K562 (cell line): Measurements from ENCODE around the gene DNAAF3. TPM values are rescaled to one million over a fixed set of nuclear protein-coding genes. Genes with fewer than 3 reads are reported as not detected.

Experiments used
- BHLHE40 ChIP-seq: IDR thresholded peaks from 2 replicates; pipeline ENCODE4 v1.6.1; 2011; ENCODE audit warnings: low read length, improper control_type of control experiment
- CBFB ChIP-seq: sonication (generic); formaldehyde crosslinking; IDR thresholded peaks from 2 replicates; pipeline ENCODE4 v1.4.0; 2020; ENCODE audit warnings: mild to moderate bottlenecking, missing genetic modification reagents
- CHCHD3 ChIP-seq: fragments of 250-450 bp; sonication (Bioruptor Pico); IDR thresholded peaks from 2 replicates; pipeline ENCODE4 v2.1.2; 2022; ENCODE audit warnings: mild to moderate bottlenecking
- CTCF ChIP-seq, 3 experiments: IDR thresholded peaks in 2 of 3; conservative IDR thresholded peaks in 1 of 3; 2 replicates each; pipeline ENCODE4 v1.5.1; 2011 to 2012; ENCODE audit warnings: low read length in 3 of 3, mild to moderate bottlenecking in 3 of 3, control low read depth in 2 of 3, improper control_type of control experiment in 1 of 3, inconsistent platforms in 1 of 3, low read depth in 1 of 3, mixed read lengths in 1 of 3, moderate library complexity in 1 of 3; ENCODE audit not compliant: insufficient read depth in 2 of 3
- HNRNPUL1 ChIP-seq: fragments of 200-400 bp; formaldehyde crosslinking; IDR thresholded peaks from 2 replicates; pipeline ENCODE4 v1.6.1; 2017; ENCODE audit warnings: low read length
- KAT7 ChIP-seq: sonication (generic); formaldehyde crosslinking; IDR thresholded peaks from 2 replicates; pipeline ENCODE4 v1.8.0; 2022; ENCODE audit warnings: missing genetic modification reagents, mild to moderate bottlenecking, borderline replicate concordance
- MGA ChIP-seq: fragments of 450-650 bp; IDR thresholded peaks from 2 replicates; pipeline ENCODE4 v1.6.1; 2016; ENCODE audit warnings: mild to moderate bottlenecking, moderate library complexity
- polyA plus RNA-seq, 8 experiments: library from polyadenylated mRNA; depleted of rRNA in 4 of 8; stranded (reverse) in 5 of 8; unstranded in 3 of 8; fragments of >200 nt; fragmentation: Nextera tagmentation in 2 of 8; fragmentation: Illumina TruSeq in 1 of 8; extraction: Ambion mirVana in 2 of 8; extraction: Trizol in 1 of 8; gene quantifications; 2 replicates each; pipeline versions ENCODE4 v1.2.1 to v1.2.3, GENCODE V29; 2011 to 2014; ENCODE audit warnings: inconsistent platforms in 1 of 8, missing spikeins in 1 of 8
- total RNA-seq, 7 experiments: library from RNA; depleted of rRNA in 6 of 7; stranded (reverse); fragments of >200 nt in 6 of 7; fragmentation: Illumina TruSeq in 2 of 7; extraction: Trizol in 2 of 7; gene quantifications; 2 replicates each; pipeline versions ENCODE4 v1.2.1 to v1.2.3, GENCODE V29; 2011 to 2021; ENCODE audit warnings: low replicate concordance in 1 of 7

The DNAAF3 gene
- total and polyA plus RNA-seq, 9 of the 15 experiments (the other 6 are each of a cell fraction or from before 2014, with no cell fraction given), result 21.6 to 61.5 (median 43.0) TPM

DNA sequence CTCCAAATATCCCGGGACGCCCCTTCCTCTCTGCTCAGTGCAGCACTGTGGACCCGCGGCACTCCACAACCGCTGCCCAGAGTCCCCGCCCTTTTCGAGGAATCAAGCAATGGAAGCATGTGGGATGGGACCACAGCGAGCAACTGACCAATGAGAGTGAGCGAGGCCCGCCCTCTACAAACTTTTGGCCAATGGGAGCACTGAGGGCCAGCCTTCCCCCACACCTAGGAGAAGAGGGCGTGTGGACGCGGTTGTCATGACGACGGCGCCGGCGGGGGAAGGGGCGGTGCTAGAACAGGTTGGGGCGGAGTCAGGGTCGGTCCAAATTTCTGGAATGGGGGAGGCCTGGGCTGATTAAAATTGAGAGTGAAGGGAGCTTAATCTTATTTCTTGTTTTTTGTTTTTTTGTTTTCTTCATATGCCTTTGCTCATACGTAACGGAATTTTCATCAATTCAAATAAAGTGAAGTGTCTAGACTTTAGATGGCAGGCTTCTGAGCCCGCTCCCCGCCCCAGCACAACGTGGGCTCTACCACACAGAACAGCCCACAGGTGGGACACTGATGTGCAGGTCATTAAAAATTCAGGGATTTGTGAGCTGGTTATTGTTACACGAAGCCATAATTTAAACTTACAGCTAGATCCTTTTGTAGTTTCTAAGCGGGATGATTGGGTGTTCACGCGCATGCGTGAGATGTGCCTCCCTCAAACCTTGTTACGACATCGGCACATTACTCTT lies at the start of gene DNAAF3 (continued):
- TF ChIP-seq MGA, result no peak
- no peak for TF ChIP-seq CTCF (IDR thresholded peaks at IDR 0.05 in 2 of 3, conservative IDR thresholded peaks at IDR 0.05 in 1 of 3; ENCODE audit: insufficient read depth in 2 of 3, low read depth in 1 of 3, low read length in 3 of 3)
- TF ChIP-seq HNRNPUL1, result no peak
- no peak for TF ChIP-seq KAT7 (CRISPR knock-in tag)
- TF ChIP-seq CBFB (CRISPR knock-in tag), result no peak
- TF ChIP-seq BHLHE40, result peak; percentile 92
- no peak for TF ChIP-seq CHCHD3 (CRISPR knock-in tag)
- TF ChIP-seq, all 486 proteins: peak for 117
